ENCODE measurements around the gene CDK11A. TPM values are rescaled to one million over a fixed set of nuclear protein-coding genes. Genes with fewer than 3 reads are reported as not detected.
"Not testable (repeated sequence)": the region's sequence is repeated elsewhere in the genome, so short reads cannot be mapped to it uniquely, and the experiment has no call there.

Gene CDK11A
- total RNA-seq, 2 donors from 2014 or later, result 63.0 to 108 TPM

- no peak for ATAC-seq
- H3K27ac Mint-ChIP-seq, result no peak overlapping the region
- H3K36me3 Mint-ChIP-seq, result peaks cover 0 to 11% of the 10 kb centered on the region in 2 donors
- no peaks in the 10 kb centered on the region for H3K9me3 Mint-ChIP-seq
- DNase-seq (ENCODE audit: low spot score in 2 of 2), result no peak
Observed at GRCh38 chr1:1680031-1680911, 43.9 kb downstream of the CDK11A start.

- ATAC-seq, result peak; percentile 59 to 89
- Mint-ChIP-seq H3K36me3 (peaks cover 0 to 11% of the 10 kb centered on the region in 2 donors), H3K9me3 (no peaks in the 10 kb centered on the region), H3K27ac (peak overlapping the region; percentile 96 to 99)
- DNase-seq (ENCODE audit: low spot score in 2 of 2), result peak in 1 of 2 donors; percentile 78
Observed at GRCh38 chr1:1678581-1679380, 45.4 kb downstream of the CDK11A start.

- H3K27ac Mint-ChIP-seq, result peak overlapping the region; percentile 96 to 99
- DNase-seq (ENCODE audit: low spot score in 2 of 2) (peak; percentile 50 to 62), ATAC-seq (peak; percentile 62 to 70)
- peaks cover 0 to 11% of the 10 kb centered on the region in 2 donors for H3K36me3 Mint-ChIP-seq
- no peaks in the 10 kb centered on the region for H3K9me3 Mint-ChIP-seq
Observed at GRCh38 chr1:1677718-1678580, 46.2 kb downstream of the CDK11A start.

GRCh38 chr1:1676087-1676486, 48.1 kb downstream of the CDK11A start:
- not testable (repeated sequence) for H3K9me3 Mint-ChIP-seq; H3K27ac Mint-ChIP-seq; DNase-seq (ENCODE audit: low spot score in 2 of 2); ATAC-seq
- peaks cover 0 to 11% of the 10 kb centered on the region in 2 donors for H3K36me3 Mint-ChIP-seq

GRCh38 chr1:1675218-1675617, 48.9 kb downstream of the CDK11A start:
- H3K36me3 Mint-ChIP-seq, result peaks cover 0 to 11% of the 10 kb centered on the region in 2 donors
- H3K27ac Mint-ChIP-seq, result not testable (repeated sequence)

GRCh38 chr1:1674806-1675205, 49.4 kb downstream of the CDK11A start:
- not testable (repeated sequence) for ATAC-seq; H3K9me3 Mint-ChIP-seq; DNase-seq (ENCODE audit: low spot score in 2 of 2)

More at GRCh38 chr1:1675218-1675617, 48.9 kb downstream of the CDK11A start:
- not testable (repeated sequence) for H3K9me3 Mint-ChIP-seq; DNase-seq (ENCODE audit: low spot score in 2 of 2); ATAC-seq

GRCh38 chr1:1672181-1672965, 51.8 kb downstream of the CDK11A start:
- Mint-ChIP-seq H3K27ac (peak overlapping the region; percentile 39 to 50), H3K36me3 (peaks cover 0 to 3% of the 10 kb centered on the region in 2 donors), H3K9me3 (no peaks in the 10 kb centered on the region)
- ATAC-seq (no peak), DNase-seq (ENCODE audit: low spot score in 2 of 2) (no peak)

More at GRCh38 chr1:1674806-1675205, 49.4 kb downstream of the CDK11A start:
- H3K27ac Mint-ChIP-seq, result not testable (repeated sequence)
- H3K36me3 Mint-ChIP-seq, result peaks cover 0 to 11% of the 10 kb centered on the region in 2 donors

- DNase-seq (ENCODE audit: low spot score in 2 of 2) (no peak), ATAC-seq (no peak)
- Mint-ChIP-seq H3K9me3 (no peaks in the 10 kb centered on the region), H3K27ac (no peak overlapping the region), H3K36me3 (peaks cover 0 to 4% of the 10 kb centered on the region in 2 donors)
Observed at GRCh38 chr1:1671365-1672119, 52.6 kb downstream of the CDK11A start.

GRCh38 chr1:1670866-1671265, 53.3 kb downstream of the CDK11A start:
- Mint-ChIP-seq H3K9me3 (no peaks in the 10 kb centered on the region), H3K27ac (peak overlapping the region in 1 of 2 donors; percentile 86), H3K36me3 (peaks cover 0 to 4% of the 10 kb centered on the region in 2 donors)
- DNase-seq (ENCODE audit: low spot score in 2 of 2) (no peak), ATAC-seq (no peak)

- Mint-ChIP-seq H3K9me3 (no peaks in the 10 kb centered on the region), H3K27ac (peak overlapping the region in 1 of 2 donors; percentile 44), H3K36me3 (peaks cover 0 to 4% of the 10 kb centered on the region in 2 donors)
- ATAC-seq, result no peak
- no peak for DNase-seq (ENCODE audit: low spot score in 2 of 2)
Observed at GRCh38 chr1:1669468-1670440, 54.4 kb downstream of the CDK11A start.

- no peaks in the 10 kb centered on the region for H3K9me3 Mint-ChIP-seq
- peaks cover 0 to 4% of the 10 kb centered on the region in 2 donors for H3K36me3 Mint-ChIP-seq
- no peak for ATAC-seq
- no peak for DNase-seq (ENCODE audit: low spot score in 2 of 2)
- peak overlapping the region in 1 of 2 donors; percentile 44 for H3K27ac Mint-ChIP-seq
Observed at GRCh38 chr1:1666526-1666925, 57.6 kb downstream of the CDK11A start.

GRCh38 chr1:1665815-1666251, 58.3 kb downstream of the CDK11A start:
- H3K9me3 Mint-ChIP-seq, result no peaks in the 10 kb centered on the region
- H3K27ac Mint-ChIP-seq, result no peak overlapping the region
- peaks cover 0 to 4% of the 10 kb centered on the region in 2 donors for H3K36me3 Mint-ChIP-seq
- peak; percentile 56 to 67 for ATAC-seq
- peak in 1 of 2 donors; percentile 60 for DNase-seq (ENCODE audit: low spot score in 2 of 2)

- no peaks in the 10 kb centered on the region for H3K9me3 Mint-ChIP-seq
- peak; percentile 9 to 24 for ATAC-seq
Observed at GRCh38 chr1:1664941-1665814, 59.0 kb downstream of the CDK11A start.

More at GRCh38 chr1:1664941-1665814, 59.0 kb downstream of the CDK11A start:
- Mint-ChIP-seq H3K36me3 (peaks cover 0 to 4% of the 10 kb centered on the region in 2 donors), H3K27ac (no peak overlapping the region)
- no peak for DNase-seq (ENCODE audit: low spot score in 2 of 2)

Data from activated naive CD4-positive, alpha-beta T cell treated with anti-CD3 and anti-CD28 coated beads, Interleukin-2, amount 50 U/mL, for 72 hours (primary cell).